IMR-90 (cell line): ENCODE results near the gene NPB. TPM values are rescaled to one million over a fixed set of nuclear protein-coding genes. Genes with fewer than 3 reads are reported as not detected.

Experiments
- ATAC-seq: fragments of 200-7000 bp; cut with Tn5 transposase; 2 replicates; pipeline ENCODE4 v1.9.1; 2020; ENCODE audit warnings: low read depth, mild to moderate bottlenecking, moderate library complexity
- BruUV-seq: library from RNA; stranded (reverse); fragments of 400-500 nt; replicated peaks from 2 replicates; lab custom pipeline; 2021; lab: Mats Ljungman, UMichigan
- CTCF ChIA-PET: fragments of 300-600 bp; formaldehyde crosslinking; extraction: SDS; loops from one replicate; lab custom pipeline; 2021; ENCODE audit warnings: antibody characterized with exemption; lab: Yijun Ruan, JAX
- POLR2A ChIA-PET: fragments of 300-600 bp; sonication (Branson Sonifier 250); formaldehyde crosslinking; loops from one replicate; lab custom pipeline; 2022; ENCODE audit warnings: antibody characterized with exemption; ENCODE audit not compliant: unreplicated experiment; lab: Charles Lee
- DNase-seq: peaks from one replicate; pipeline ENCODE4 v3.0.0; 2013
- H2AFZ ChIP-seq: replicated peaks from 2 replicates; pipeline ENCODE3; 2013; ENCODE audit warnings: low read length, mild to moderate bottlenecking; ENCODE audit not compliant: poor library complexity
- H2AK5ac ChIP-seq: 2 replicates; pipeline ENCODE4 v1.6.1; 2013; ENCODE audit warnings: low read depth, low read length, inconsistent platforms
- H2AK9ac ChIP-seq: replicated peaks from 2 replicates; pipeline ENCODE3; 2013; ENCODE audit warnings: mild to moderate bottlenecking, low read depth, low read length, moderate library complexity; ENCODE audit not compliant: poor library complexity
- H2BK120ac ChIP-seq: 2 replicates; pipeline ENCODE4 v1.6.1; 2013; ENCODE audit warnings: low read depth, low read length, inconsistent platforms
- H2BK15ac ChIP-seq: 3 replicates; pipeline ENCODE4 v1.6.1; 2013; ENCODE audit warnings: low read depth, low read length, inconsistent platforms
- H2BK20ac ChIP-seq: 2 replicates; pipeline ENCODE4 v1.6.1; 2013; ENCODE audit warnings: low read depth, mild to moderate bottlenecking, inconsistent platforms, low read length, moderate library complexity
- H2BK5ac ChIP-seq: 2 replicates; pipeline ENCODE4 v1.6.1; 2013; ENCODE audit warnings: mild to moderate bottlenecking, low read depth, low read length, inconsistent platforms; ENCODE audit not compliant: poor library complexity, severe bottlenecking
- H3K14ac ChIP-seq: replicated peaks from 2 replicates; pipeline ENCODE4 v1.6.1; 2013; ENCODE audit warnings: low read depth, low read length, inconsistent platforms
- H3K18ac ChIP-seq: 2 replicates; pipeline ENCODE4 v1.6.1; 2013; ENCODE audit warnings: low read depth, low read length, control low read depth
- H3K23ac ChIP-seq: 2 replicates; pipeline ENCODE4 v1.6.1; 2013; ENCODE audit warnings: low read depth, low read length, inconsistent platforms
- H3K27ac ChIP-seq: 2 replicates; pipeline ENCODE4 v1.5.1; 2013; ENCODE audit warnings: mild to moderate bottlenecking, control low read depth, low read length; ENCODE audit not compliant: insufficient read depth
- H3K27me3 ChIP-seq: 2 replicates; pipeline ENCODE4 v1.6.1; 2013; ENCODE audit warnings: low read length; ENCODE audit not compliant: control insufficient read depth, insufficient read depth
- H3K36me3 ChIP-seq: 2 replicates; pipeline ENCODE4 v1.6.1; 2013; ENCODE audit warnings: low read length, mixed read lengths; ENCODE audit not compliant: control insufficient read depth, insufficient read depth
- H3K4ac ChIP-seq: 2 replicates; pipeline ENCODE4 v1.6.1; 2013; ENCODE audit warnings: low read depth, low read length, inconsistent platforms
- H3K4me1 ChIP-seq: 2 replicates; pipeline ENCODE4 v1.6.1; 2013; ENCODE audit warnings: low read length, mixed read lengths; ENCODE audit not compliant: control insufficient read depth, insufficient read depth
- H3K4me2 ChIP-seq: 2 replicates; pipeline ENCODE4 v1.6.1; 2013; ENCODE audit warnings: low read depth, mild to moderate bottlenecking, control low read depth, low read length, moderate library complexity
- H3K4me3 ChIP-seq: 2 replicates; pipeline ENCODE4 v1.5.1; 2013; ENCODE audit warnings: low read depth, mild to moderate bottlenecking, control low read depth, low read length, moderate library complexity; ENCODE audit not compliant: insufficient read depth
- H3K56ac ChIP-seq: 2 replicates; pipeline ENCODE4 v1.6.1; 2013; ENCODE audit warnings: low read length, inconsistent platforms; ENCODE audit not compliant: insufficient read depth; ENCODE audit errors: extremely low read depth
- H3K79me1 ChIP-seq, 2 experiments: 2 replicates each; pipeline ENCODE4 v1.6.1; 2013; ENCODE audit warnings: low read length in 2 of 2, inconsistent platforms in 1 of 2, low read depth in 1 of 2
- H3K9ac ChIP-seq: 2 replicates; pipeline ENCODE4 v1.6.1; 2013; ENCODE audit warnings: low read depth, low read length, control low read depth
- H3K9me1 ChIP-seq: 2 replicates; pipeline ENCODE4 v1.6.1; 2013; ENCODE audit warnings: low read length, inconsistent platforms; ENCODE audit not compliant: insufficient read depth
- H3K9me3 ChIP-seq: 2 replicates; pipeline ENCODE4 v1.6.1; 2013; ENCODE audit warnings: low read length; ENCODE audit not compliant: control insufficient read depth, insufficient read depth
- H4K20me1 ChIP-seq: 2 replicates; pipeline ENCODE4 v1.6.1; 2013; ENCODE audit warnings: low read length, inconsistent platforms; ENCODE audit not compliant: insufficient read depth
- H4K5ac ChIP-seq: 2 replicates; pipeline ENCODE4 v1.6.1; 2013; ENCODE audit warnings: mild to moderate bottlenecking, low read depth, low read length, control low read depth
- H4K8ac ChIP-seq, 2 experiments: 2 replicates each; pipeline ENCODE4 v1.6.1; 2013; ENCODE audit warnings: low read depth in 2 of 2, low read length in 2 of 2, control low read depth in 1 of 2, inconsistent platforms in 1 of 2
- H4K91ac ChIP-seq: 2 replicates; pipeline ENCODE4 v1.6.1; 2013; ENCODE audit warnings: low read depth, low read length, inconsistent platforms; ENCODE audit not compliant: insufficient read depth
- CEBPB ChIP-seq: IDR thresholded peaks from 2 replicates; pipeline ENCODE4 v1.6.1; 2012; ENCODE audit warnings: low read depth, low read length, improper control_type of control experiment
- CHD1 ChIP-seq: IDR thresholded peaks from 2 replicates; pipeline ENCODE4 v1.6.1; 2012; ENCODE audit warnings: low read depth, low read length, improper control_type of control experiment
- MAFK ChIP-seq: IDR thresholded peaks from 2 replicates; pipeline ENCODE4 v1.6.1; 2012; ENCODE audit warnings: low read depth, low read length, improper control_type of control experiment
- MAZ ChIP-seq: IDR thresholded peaks from 2 replicates; pipeline ENCODE4 v1.6.1; 2012; ENCODE audit warnings: low read depth, mild to moderate bottlenecking, low read length, improper control_type of control experiment, moderate library complexity, borderline replicate concordance
- NFE2L2 ChIP-seq: fragments of 150-350 bp; IDR thresholded peaks from 2 replicates; pipeline ENCODE4 v1.6.1; 2016; ENCODE audit warnings: low read depth, mild to moderate bottlenecking, low read length
- RAD21 ChIP-seq: IDR thresholded peaks from 2 replicates; pipeline ENCODE4 v1.6.1; 2012; ENCODE audit warnings: low read length, improper control_type of control experiment
- RCOR1 ChIP-seq: IDR thresholded peaks from 2 replicates; pipeline ENCODE4 v1.6.1; 2012; ENCODE audit warnings: mild to moderate bottlenecking, low read length, improper control_type of control experiment; ENCODE audit not compliant: insufficient replicate concordance
- RFX5 ChIP-seq: IDR thresholded peaks from 2 replicates; pipeline ENCODE4 v1.8.0; 2012; ENCODE audit warnings: low read depth, mild to moderate bottlenecking, low read length, moderate library complexity
- SMC3 ChIP-seq: fragments of 150-350 bp; IDR thresholded peaks from 2 replicates; pipeline ENCODE4 v1.6.1; 2016; ENCODE audit warnings: low read depth, mild to moderate bottlenecking, antibody characterized with exemption, low read length, moderate library complexity
- USF2 ChIP-seq: fragments of 150-350 bp; IDR thresholded peaks from 2 replicates; pipeline ENCODE4 v1.6.1; 2017; ENCODE audit warnings: mild to moderate bottlenecking, antibody characterized with exemption, low read length, low read depth
- WGBS, 2 experiments: methylation state at CpG; one replicate each; pipeline versions ENCODE4 v1.1.5 to v1.1.7; 2013; ENCODE audit warnings: missing lambda C conversion rate in 2 of 2; ENCODE audit not compliant: insufficient read length in 1 of 2; ENCODE audit errors: extremely low coverage in 2 of 2; 5-methylcytosine and 5-hydroxymethylcytosine counted together
- dilution Hi-C: fragments of 300-500 bp; cut with HindIII; formaldehyde crosslinking; loops from one replicate; pipeline ENCODE4 v1.14.3; 2018; ENCODE audit warnings: low sequenced_read_pairs; ENCODE audit not compliant: unreplicated experiment
- in situ Hi-C: fragments of 300-500 bp; cut with MboI; formaldehyde crosslinking; loops from 3 replicates; pipeline ENCODE4 v1.14.3; 2019; ENCODE audit warnings: low sequenced_read_pairs, inconsistent platforms, mixed read lengths
- intact Hi-C: fragments of 100-400 bp; cut with micrococcal nuclease; formaldehyde crosslinking; loops from 2 replicates; pipeline ENCODE4 v1.10.0; 2022
- polyA plus RNA-seq, 3 experiments: library from polyadenylated mRNA; depleted of rRNA; stranded (reverse); fragments of >200 nt; gene quantifications; 2 replicates each; pipeline ENCODE4 v1.2.3, GENCODE V29; 2012; ENCODE audit warnings: low replicate concordance in 1 of 3
- total RNA-seq: library from RNA; depleted of rRNA; stranded (reverse); fragments of >200 nt; gene quantifications from 2 replicates; pipeline ENCODE4 v1.2.3, GENCODE V29; 2012
- TF ChIP-seq, protein P1 (sequence below): fragments of 150-350 bp; IDR thresholded peaks from 2 replicates; pipeline ENCODE4 v1.6.1; 2016; ENCODE audit warnings: low read depth, mild to moderate bottlenecking, low read length, moderate library complexity, borderline replicate concordance
- TF ChIP-seq, protein P2 (sequence below): conservative IDR thresholded peaks from 2 replicates; pipeline ENCODE4 v1.5.1; 2012; ENCODE audit warnings: mild to moderate bottlenecking, low read depth, low read length, improper control_type of control experiment

NPB gene
- total and polyA plus RNA-seq, 2 of the 4 experiments (the other 2 are of a cell fraction): 0.51 TPM; not detected in 1

DNA sequence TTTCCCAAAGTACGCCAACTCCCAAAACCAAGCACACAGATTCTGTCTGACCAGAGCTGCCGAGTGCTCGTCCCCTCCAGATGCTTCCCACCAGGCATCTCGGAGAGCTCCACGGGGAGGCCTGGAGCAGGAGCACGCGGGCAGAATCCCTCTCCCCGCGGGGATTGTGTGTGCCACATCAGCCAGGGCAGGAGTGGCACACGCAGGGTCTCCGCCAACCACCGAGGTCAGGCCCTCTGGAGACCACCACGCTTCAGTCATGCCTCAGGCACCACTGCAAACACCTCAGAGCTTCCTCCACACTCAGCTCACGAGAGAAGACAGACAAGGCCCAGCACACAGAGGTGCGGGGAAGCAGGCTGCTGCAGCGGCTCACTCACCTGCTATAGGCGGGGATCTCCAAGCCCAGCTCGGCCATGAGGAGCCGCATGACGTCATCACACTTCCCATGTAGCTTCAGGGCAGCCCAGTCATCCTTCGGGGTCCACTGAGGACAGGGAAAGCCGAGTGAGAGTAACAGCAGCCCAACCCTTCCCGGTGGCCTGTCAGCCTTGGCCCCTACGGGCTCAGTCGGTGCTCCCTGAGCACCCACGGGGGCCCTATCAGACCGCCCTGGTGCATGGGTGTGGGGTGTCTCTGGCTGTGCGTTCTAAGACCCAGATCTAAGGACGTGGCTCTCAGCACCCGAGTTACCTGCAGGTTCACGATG lies 11.5 kb downstream of the NPB start:
- 96% methylated on average over 18 of the region's 31 CpGs; no CpG with 5 or more reads in 1 of the 2 experiments for WGBS, 2 experiments
- Histone ChIP-seq H3K36me3 (peaks cover 40% of the 10 kb centered on the region), H2AK5ac (no peak overlapping the region), H2BK15ac (no peak overlapping the region), H3K79me1 (peaks cover 14 to 62% of the 10 kb centered on the region in 2 experiments), H4K5ac (no peak overlapping the region), H3K9me1 (peaks cover 16% of the 10 kb centered on the region; the same call in 1 of the 2 replicates), H3K4me3 (no peak overlapping the region), H2AK9ac (peak overlapping the region; percentile 56), H4K8ac (no peak overlapping the region), H3K4ac (no peak overlapping the region), H2BK120ac (no peak overlapping the region), H2BK20ac (no peak overlapping the region), H3K27ac (no peak overlapping the region), H2AFZ (no peak overlapping the region), H4K20me1 (peaks cover 46% of the 10 kb centered on the region), H3K4me2 (no peak overlapping the region), H3K9me3 (no peaks in the 10 kb centered on the region), H3K27me3 (no peaks in the 10 kb centered on the region), H3K14ac (no peak overlapping the region), H3K9ac (no peak overlapping the region), H3K56ac (no peak overlapping the region), H3K23ac (no peak overlapping the region), H3K18ac (no peak overlapping the region), H2BK5ac (no peak overlapping the region), H3K4me1 (peaks cover 13% of the 10 kb centered on the region), H4K91ac (no peak overlapping the region)
- DNase-seq (no peak), ATAC-seq (no peak)
- intact Hi-C loops (no loop called here), in situ Hi-C loops (no loop called here), dilution Hi-C loops (no loop called here)
- no TSS peak for BruUV-seq
- ChIA-PET CTCF (interaction anchor here (0.5 kb wide), 1 partner anchor 21 kb away, joined by 3 read pairs; no protein-coding TSS in a partner anchor), POLR2A (no interaction called here)
- TF ChIP-seq, protein P1, sequence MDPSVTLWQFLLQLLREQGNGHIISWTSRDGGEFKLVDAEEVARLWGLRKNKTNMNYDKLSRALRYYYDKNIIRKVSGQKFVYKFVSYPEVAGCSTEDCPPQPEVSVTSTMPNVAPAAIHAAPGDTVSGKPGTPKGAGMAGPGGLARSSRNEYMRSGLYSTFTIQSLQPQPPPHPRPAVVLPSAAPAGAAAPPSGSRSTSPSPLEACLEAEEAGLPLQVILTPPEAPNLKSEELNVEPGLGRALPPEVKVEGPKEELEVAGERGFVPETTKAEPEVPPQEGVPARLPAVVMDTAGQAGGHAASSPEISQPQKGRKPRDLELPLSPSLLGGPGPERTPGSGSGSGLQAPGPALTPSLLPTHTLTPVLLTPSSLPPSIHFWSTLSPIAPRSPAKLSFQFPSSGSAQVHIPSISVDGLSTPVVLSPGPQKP: no peak
- no peak for TF ChIP-seq CEBPB
- no peak for TF ChIP-seq RCOR1
- no peak for TF ChIP-seq MAZ
- no peak for TF ChIP-seq CHD1
- no peak for TF ChIP-seq RAD21
- TF ChIP-seq, protein P2, sequence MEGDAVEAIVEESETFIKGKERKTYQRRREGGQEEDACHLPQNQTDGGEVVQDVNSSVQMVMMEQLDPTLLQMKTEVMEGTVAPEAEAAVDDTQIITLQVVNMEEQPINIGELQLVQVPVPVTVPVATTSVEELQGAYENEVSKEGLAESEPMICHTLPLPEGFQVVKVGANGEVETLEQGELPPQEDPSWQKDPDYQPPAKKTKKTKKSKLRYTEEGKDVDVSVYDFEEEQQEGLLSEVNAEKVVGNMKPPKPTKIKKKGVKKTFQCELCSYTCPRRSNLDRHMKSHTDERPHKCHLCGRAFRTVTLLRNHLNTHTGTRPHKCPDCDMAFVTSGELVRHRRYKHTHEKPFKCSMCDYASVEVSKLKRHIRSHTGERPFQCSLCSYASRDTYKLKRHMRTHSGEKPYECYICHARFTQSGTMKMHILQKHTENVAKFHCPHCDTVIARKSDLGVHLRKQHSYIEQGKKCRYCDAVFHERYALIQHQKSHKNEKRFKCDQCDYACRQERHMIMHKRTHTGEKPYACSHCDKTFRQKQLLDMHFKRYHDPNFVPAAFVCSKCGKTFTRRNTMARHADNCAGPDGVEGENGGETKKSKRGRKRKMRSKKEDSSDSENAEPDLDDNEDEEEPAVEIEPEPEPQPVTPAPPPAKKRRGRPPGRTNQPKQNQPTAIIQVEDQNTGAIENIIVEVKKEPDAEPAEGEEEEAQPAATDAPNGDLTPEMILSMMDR: no peak
- no peak for TF ChIP-seq RFX5
- no peak for TF ChIP-seq USF2
- no peak for TF ChIP-seq SMC3
- TF ChIP-seq NFE2L2: no peak
- no peak for TF ChIP-seq MAFK
